RWPE1 (cell line): ENCODE data around the gene GRIK2.

ENCODE experiments used
- CTCF ChIA-PET: fragments of 350-600 bp; sonication (Branson Sonifier 250); formaldehyde crosslinking; extraction: SDS; loops from one replicate; lab custom pipeline; 2021; lab: Yijun Ruan, JAX
- POLR2A ChIA-PET: fragments of 400-600 bp; formaldehyde crosslinking; extraction: SDS; loops from one replicate; lab custom pipeline; 2020; ENCODE audit warnings: antibody characterized with exemption; ENCODE audit not compliant: low non-redundant PET; lab: Yijun Ruan, JAX
- DNase-seq: peaks from one replicate; pipeline ENCODE4 v3.0.0; 2012; ENCODE audit warnings: low spot score
- H3K27ac ChIP-seq: fragments of 450-650 bp; 2 replicates; pipeline ENCODE4 v1.5.1; 2017
- TF ChIP-seq, protein P1 (sequence below): fragments of 450-650 bp; conservative IDR thresholded peaks from 2 replicates; pipeline ENCODE4 v1.5.1; 2017; ENCODE audit warnings: low read depth, mild to moderate bottlenecking

Gene GRIK2

GRCh38 chr6:101799531-101799930 lies 406.0 kb downstream of the GRIK2 start:
- CTCF ChIA-PET: interaction anchor here (0.6 kb wide), 1 partner anchor 340 kb away, joined by 4 read pairs; no protein-coding TSS in a partner anchor

DNA sequence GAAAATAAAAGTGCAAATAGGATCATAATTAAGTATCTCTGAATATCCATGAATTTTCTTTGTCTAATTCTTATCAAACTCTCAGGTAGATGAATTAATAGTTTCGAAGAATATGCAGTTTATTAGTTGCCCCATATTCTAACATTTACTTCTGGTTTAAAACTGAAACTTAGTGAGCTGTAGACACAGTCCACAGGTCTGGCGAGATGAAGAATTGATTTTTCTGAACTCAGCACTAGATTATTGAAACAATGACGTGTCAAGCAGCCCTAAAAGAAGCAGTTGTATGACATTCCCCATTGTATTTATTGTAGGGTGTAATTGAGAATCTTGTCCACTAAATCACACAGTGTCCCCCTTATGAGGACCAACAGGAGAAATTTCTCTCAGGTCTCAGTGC lies 407.1 kb downstream of the GRIK2 start:
- H3K27ac ChIP-seq: no peak overlapping the region
- no peak for DNase-seq
- POLR2A ChIA-PET: no interaction called here
- CTCF ChIA-PET: no interaction called here
- TF ChIP-seq, protein P1, sequence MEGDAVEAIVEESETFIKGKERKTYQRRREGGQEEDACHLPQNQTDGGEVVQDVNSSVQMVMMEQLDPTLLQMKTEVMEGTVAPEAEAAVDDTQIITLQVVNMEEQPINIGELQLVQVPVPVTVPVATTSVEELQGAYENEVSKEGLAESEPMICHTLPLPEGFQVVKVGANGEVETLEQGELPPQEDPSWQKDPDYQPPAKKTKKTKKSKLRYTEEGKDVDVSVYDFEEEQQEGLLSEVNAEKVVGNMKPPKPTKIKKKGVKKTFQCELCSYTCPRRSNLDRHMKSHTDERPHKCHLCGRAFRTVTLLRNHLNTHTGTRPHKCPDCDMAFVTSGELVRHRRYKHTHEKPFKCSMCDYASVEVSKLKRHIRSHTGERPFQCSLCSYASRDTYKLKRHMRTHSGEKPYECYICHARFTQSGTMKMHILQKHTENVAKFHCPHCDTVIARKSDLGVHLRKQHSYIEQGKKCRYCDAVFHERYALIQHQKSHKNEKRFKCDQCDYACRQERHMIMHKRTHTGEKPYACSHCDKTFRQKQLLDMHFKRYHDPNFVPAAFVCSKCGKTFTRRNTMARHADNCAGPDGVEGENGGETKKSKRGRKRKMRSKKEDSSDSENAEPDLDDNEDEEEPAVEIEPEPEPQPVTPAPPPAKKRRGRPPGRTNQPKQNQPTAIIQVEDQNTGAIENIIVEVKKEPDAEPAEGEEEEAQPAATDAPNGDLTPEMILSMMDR: no peak

More at GRCh38 chr6:101799531-101799930, 406.0 kb downstream of the GRIK2 start:
- POLR2A ChIA-PET: no interaction called here
- TF ChIP-seq, protein P1: no peak
- DNase-seq: no peak
- no peak overlapping the region for H3K27ac ChIP-seq

GRCh38 chr6:101803136-101803535 lies 409.6 kb downstream of the GRIK2 start:
- TF ChIP-seq, protein P1: no peak
- DNase-seq: no peak
- ChIA-PET CTCF (no interaction called here), POLR2A (no interaction called here)
- H3K27ac ChIP-seq: no peak overlapping the region

- ChIA-PET CTCF (no interaction called here), POLR2A (no interaction called here)
- TF ChIP-seq, protein P1: no peak
- DNase-seq: no peak
- H3K27ac ChIP-seq: no peak overlapping the region
These were observed 412.7 kb downstream of the GRIK2 start for GRCh38 chr6:101806241-101806640.

DNA sequence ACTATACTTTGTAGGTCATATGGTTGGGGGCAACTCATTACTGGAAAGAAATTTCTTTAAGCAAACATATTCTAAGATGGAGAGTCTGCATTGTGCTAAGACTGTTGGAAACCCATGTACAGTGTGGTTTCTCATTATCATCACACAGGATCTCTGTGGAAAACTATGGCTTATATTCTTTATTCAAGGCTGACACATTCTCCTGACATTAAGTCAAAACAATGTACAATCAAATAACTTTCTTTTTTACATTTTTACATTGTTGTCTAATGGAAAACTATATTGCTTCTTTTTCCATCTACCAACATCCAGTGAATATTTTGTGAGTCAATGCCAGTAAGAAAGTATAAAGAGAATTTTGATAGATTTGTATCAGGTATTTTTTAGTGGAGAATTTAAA lies 417.6 kb downstream of the GRIK2 start:
- DNase-seq: no peak
- H3K27ac ChIP-seq: no peak overlapping the region
- TF ChIP-seq, protein P1: no peak
- ChIA-PET POLR2A (no interaction called here), CTCF (no interaction called here)

GRCh38 chr6:101816716-101817115 lies 423.2 kb downstream of the GRIK2 start:
- CTCF ChIA-PET: no interaction called here
- POLR2A ChIA-PET: no interaction called here
- no peak overlapping the region for H3K27ac ChIP-seq
- DNase-seq: no peak
- TF ChIP-seq, protein P1: no peak
